H9 (cell line): ENCODE measurements around the gene LNX2. TPM values are rescaled to one million over a fixed set of nuclear protein-coding genes. Genes with fewer than 3 reads are reported as not detected.

Experiments used
- DNase-seq: peaks from one replicate; pipeline ENCODE4 v3.0.0-alpha.2; 2017
- H2AFZ ChIP-seq: one replicate; pipeline ENCODE4 v1.6.1; 2013; ENCODE audit warnings: mild to moderate bottlenecking, low read length, control low read depth, moderate library complexity
- H2AK5ac ChIP-seq: 2 replicates; pipeline ENCODE4 v1.6.1; 2013; ENCODE audit warnings: low read length, control low read depth, mixed read lengths; ENCODE audit not compliant: insufficient read length
- H2BK120ac ChIP-seq: one replicate; pipeline ENCODE4 v1.6.1; 2013; ENCODE audit warnings: low read depth, mild to moderate bottlenecking, low read length, control low read depth, inconsistent platforms; ENCODE audit not compliant: poor library complexity, severe bottlenecking
- H2BK12ac ChIP-seq: 2 replicates; pipeline ENCODE4 v1.6.1; 2013; ENCODE audit warnings: low read length, control low read depth, mixed read lengths, low read depth; ENCODE audit not compliant: insufficient read length
- H2BK15ac ChIP-seq: 2 replicates; pipeline ENCODE4 v1.6.1; 2013; ENCODE audit warnings: low read depth, low read length, control low read depth
- H2BK20ac ChIP-seq: one replicate; pipeline ENCODE4 v1.6.1; 2013; ENCODE audit warnings: low read depth, mild to moderate bottlenecking, low read length, control low read depth, inconsistent platforms; ENCODE audit not compliant: poor library complexity, severe bottlenecking
- H2BK5ac ChIP-seq: 2 replicates; pipeline ENCODE4 v1.6.1; 2013; ENCODE audit warnings: low read length, control low read depth, mixed read lengths; ENCODE audit not compliant: insufficient read length
- H3K14ac ChIP-seq: 2 replicates; pipeline ENCODE4 v1.6.1; 2013; ENCODE audit warnings: low read length, control low read depth; ENCODE audit not compliant: insufficient read depth
- H3K18ac ChIP-seq: 2 replicates; pipeline ENCODE4 v1.6.1; 2013; ENCODE audit warnings: low read depth, mild to moderate bottlenecking, mixed read lengths, low read length, control low read depth; ENCODE audit not compliant: insufficient read length
- H3K23ac ChIP-seq: 2 replicates; pipeline ENCODE4 v1.6.1; 2013; ENCODE audit warnings: low read length, control low read depth, mixed read lengths, low read depth; ENCODE audit not compliant: insufficient read length
- H3K23me2 ChIP-seq: 2 replicates; pipeline ENCODE4 v1.6.1; 2013; ENCODE audit warnings: low read depth, mild to moderate bottlenecking, mixed read lengths, low read length, control low read depth; ENCODE audit not compliant: insufficient read length, poor library complexity, severe bottlenecking
- H3K27ac ChIP-seq: 2 replicates; pipeline ENCODE4 v1.5.1; 2013; ENCODE audit warnings: low read length, control low read depth, mixed read lengths, low read depth; ENCODE audit not compliant: insufficient read length
- H3K27me3 ChIP-seq: 2 replicates; pipeline ENCODE4 v1.6.1; 2013; ENCODE audit warnings: low read length, control low read depth, inconsistent platforms; ENCODE audit not compliant: insufficient read depth
- H3K4ac ChIP-seq: 2 replicates; pipeline ENCODE4 v1.6.1; 2013; ENCODE audit warnings: low read depth, mild to moderate bottlenecking, control low read depth, inconsistent platforms, low read length, moderate library complexity
- H3K4me1 ChIP-seq: 2 replicates; pipeline ENCODE4 v1.6.1; 2013; ENCODE audit warnings: low read length, control low read depth, inconsistent platforms; ENCODE audit not compliant: insufficient read depth
- H3K4me2 ChIP-seq: 2 replicates; pipeline ENCODE4 v1.6.1; 2013; ENCODE audit warnings: low read length, control low read depth, mixed read lengths; ENCODE audit not compliant: insufficient read length, insufficient read depth
- H3K56ac ChIP-seq: 2 replicates; pipeline ENCODE4 v1.6.1; 2013; ENCODE audit warnings: low read depth, mild to moderate bottlenecking, mixed read lengths, low read length, control low read depth; ENCODE audit not compliant: insufficient read length
- H3K79me1 ChIP-seq: 2 replicates; pipeline ENCODE4 v1.6.1; 2013; ENCODE audit warnings: low read depth, mild to moderate bottlenecking, moderate library complexity, low read length, control low read depth, inconsistent platforms; ENCODE audit not compliant: insufficient read depth, poor library complexity, severe bottlenecking
- H3K79me2 ChIP-seq: 2 replicates; pipeline ENCODE4 v1.6.1; 2013; ENCODE audit warnings: low read length, control low read depth, inconsistent platforms; ENCODE audit not compliant: insufficient read depth
- H3K9ac ChIP-seq: 2 replicates; pipeline ENCODE4 v1.6.1; 2013; ENCODE audit warnings: low read length, control low read depth, mixed read lengths; ENCODE audit not compliant: insufficient read length; ENCODE audit errors: extremely low read depth
- H3K9me3 ChIP-seq: one replicate; pipeline ENCODE4 v1.6.1; 2013; ENCODE audit warnings: low read depth, low read length, inconsistent platforms; ENCODE audit not compliant: control insufficient read depth
- H3T11ph ChIP-seq: one replicate; pipeline ENCODE4 v1.6.1; 2013; ENCODE audit warnings: mild to moderate bottlenecking, low read length, control low read depth, inconsistent platforms
- H4K20me1 ChIP-seq: one replicate; pipeline ENCODE4 v1.6.1; 2013; ENCODE audit not compliant: control insufficient read depth, insufficient read length, insufficient read depth
- H4K5ac ChIP-seq: 2 replicates; pipeline ENCODE4 v1.6.1; 2013; ENCODE audit warnings: low read depth, mild to moderate bottlenecking, mixed read lengths, low read length, control low read depth; ENCODE audit not compliant: insufficient read length
- H4K8ac ChIP-seq: replicated peaks from 2 replicates; pipeline ENCODE4 v1.6.1; 2013; ENCODE audit warnings: low read length, control low read depth, mixed read lengths, low read depth; ENCODE audit not compliant: insufficient read length
- H4K91ac ChIP-seq: 2 replicates; pipeline ENCODE4 v1.6.1; 2013; ENCODE audit warnings: low read depth, mild to moderate bottlenecking, moderate library complexity, mixed read lengths, low read length, control low read depth; ENCODE audit not compliant: insufficient read length
- H3K27ac Mint-ChIP-seq, 3 experiments: 2 replicates in 2 of 3; 3 replicates in 1 of 3; pipeline ENCODE4 v1.8.0; 2020 to 2021; ENCODE audit warnings: mixed read lengths in 3 of 3, mild to moderate bottlenecking in 1 of 3, moderate library complexity in 1 of 3
- H3K27me3 Mint-ChIP-seq: 2 replicates; pipeline ENCODE4 v1.8.0; 2021; ENCODE audit warnings: low read depth, mild to moderate bottlenecking, moderate library complexity, mixed read lengths
- H3K36me3 Mint-ChIP-seq, 3 experiments: 2 replicates in 2 of 3; 3 replicates in 1 of 3; pipeline ENCODE4 v1.8.0; 2020 to 2021; ENCODE audit warnings: low read depth in 3 of 3, mixed read lengths in 3 of 3; ENCODE audit not compliant: insufficient read depth in 1 of 3
- H3K4me1 Mint-ChIP-seq, 2 experiments: 2 replicates each; pipeline ENCODE4 v1.8.0; 2020; ENCODE audit warnings: mixed read lengths in 2 of 2
- H3K4me3 Mint-ChIP-seq, 2 experiments: 2 replicates in 1 of 2; 3 replicates in 1 of 2; pipeline ENCODE4 v1.8.0; 2020 to 2021; ENCODE audit warnings: mild to moderate bottlenecking in 2 of 2, mixed read lengths in 2 of 2, moderate library complexity in 1 of 2
- H3K9me3 Mint-ChIP-seq, 2 experiments: 2 replicates in 1 of 2; 3 replicates in 1 of 2; pipeline ENCODE4 v1.8.0; 2020; ENCODE audit warnings: mild to moderate bottlenecking in 2 of 2, mixed read lengths in 2 of 2, moderate library complexity in 1 of 2
- WGBS: extraction: QIAGEN DNeasy Blood & Tissue Kit; methylation state at CpG from one replicate; pipeline ENCODE4 v1.1.7; 2013; ENCODE audit warnings: missing lambda C conversion rate, low lambda C conversion rate, mixed read lengths; ENCODE audit not compliant: insufficient read length; ENCODE audit errors: extremely low coverage; 5-methylcytosine and 5-hydroxymethylcytosine counted together
- total RNA-seq: library from RNA; stranded (reverse); gene quantifications from 2 replicates; pipeline ENCODE4 v1.2.1, GENCODE V29; 2021
- TF ChIP-seq, protein P1 (sequence below): fragments of 200-600 bp; sonication (generic); conservative IDR thresholded peaks from 3 replicates; pipeline ENCODE4 v1.8.0; 2021; ENCODE audit warnings: antibody characterized with exemption, mild to moderate bottlenecking

LNX2 gene
- total RNA-seq, 1 experiment from 2014 or later: 12.4 TPM

DNA sequence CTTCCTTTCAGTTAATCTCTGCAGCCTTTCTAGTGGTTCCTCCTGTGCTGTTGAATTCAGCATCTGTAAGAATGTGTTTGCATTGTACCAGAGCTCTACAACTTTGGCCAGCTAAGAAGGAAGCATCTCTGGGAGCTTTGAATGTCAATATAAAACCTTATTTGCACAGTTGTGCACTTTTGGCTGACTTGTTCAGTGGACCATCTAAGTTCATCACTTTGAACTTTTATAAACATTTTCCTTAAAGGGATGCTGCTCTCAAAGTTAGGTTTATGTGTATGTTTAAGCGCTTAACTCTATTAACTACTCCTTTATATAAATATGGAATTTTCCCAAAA, 16.9 kb upstream of the LNX2 start:
- Histone ChIP-seq H2BK12ac (no peak overlapping the region), H3K27me3 (no peaks in the 10 kb centered on the region), H3K9ac (no peak overlapping the region), H2AFZ (no peak overlapping the region), H3K23me2 (no peaks in the 10 kb centered on the region), H4K5ac (no peak overlapping the region), H3K18ac (no peak overlapping the region), H3K27ac (no peak overlapping the region), H3K23ac (no peak overlapping the region), H2BK5ac (no peak overlapping the region), H2BK15ac (no peak overlapping the region), H2BK20ac (no peak overlapping the region), H3K4me2 (no peak overlapping the region), H4K20me1 (no peaks in the 10 kb centered on the region), H3K79me1 (no peaks in the 10 kb centered on the region), H3K56ac (no peak overlapping the region), H3K4ac (no peak overlapping the region), H3K14ac (no peak overlapping the region), H3T11ph (no peak overlapping the region), H2BK120ac (no peak overlapping the region), H3K4me1 (no peaks in the 10 kb centered on the region), H4K91ac (no peak overlapping the region), H2AK5ac (no peak overlapping the region), H3K9me3 (no peaks in the 10 kb centered on the region), H3K79me2 (no peaks in the 10 kb centered on the region), H4K8ac (no peak overlapping the region)
- peaks cover 11 to 12% of the 10 kb centered on the region in 2 experiments for H3K4me1 Mint-ChIP-seq
- H3K4me3 Mint-ChIP-seq: no peak overlapping the region
- TF ChIP-seq, protein P1, sequence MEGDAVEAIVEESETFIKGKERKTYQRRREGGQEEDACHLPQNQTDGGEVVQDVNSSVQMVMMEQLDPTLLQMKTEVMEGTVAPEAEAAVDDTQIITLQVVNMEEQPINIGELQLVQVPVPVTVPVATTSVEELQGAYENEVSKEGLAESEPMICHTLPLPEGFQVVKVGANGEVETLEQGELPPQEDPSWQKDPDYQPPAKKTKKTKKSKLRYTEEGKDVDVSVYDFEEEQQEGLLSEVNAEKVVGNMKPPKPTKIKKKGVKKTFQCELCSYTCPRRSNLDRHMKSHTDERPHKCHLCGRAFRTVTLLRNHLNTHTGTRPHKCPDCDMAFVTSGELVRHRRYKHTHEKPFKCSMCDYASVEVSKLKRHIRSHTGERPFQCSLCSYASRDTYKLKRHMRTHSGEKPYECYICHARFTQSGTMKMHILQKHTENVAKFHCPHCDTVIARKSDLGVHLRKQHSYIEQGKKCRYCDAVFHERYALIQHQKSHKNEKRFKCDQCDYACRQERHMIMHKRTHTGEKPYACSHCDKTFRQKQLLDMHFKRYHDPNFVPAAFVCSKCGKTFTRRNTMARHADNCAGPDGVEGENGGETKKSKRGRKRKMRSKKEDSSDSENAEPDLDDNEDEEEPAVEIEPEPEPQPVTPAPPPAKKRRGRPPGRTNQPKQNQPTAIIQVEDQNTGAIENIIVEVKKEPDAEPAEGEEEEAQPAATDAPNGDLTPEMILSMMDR: no peak
- H3K27me3 Mint-ChIP-seq: no peaks in the 10 kb centered on the region
- H3K9me3 Mint-ChIP-seq: no peaks in the 10 kb centered on the region
- peaks cover 0 to 11% (median 1%) of the 10 kb centered on the region in 3 experiments; a peak in 3 of 7 replicates for H3K36me3 Mint-ChIP-seq
- DNase-seq: no peak
- WGBS: no CpG with 5 or more reads among the region's 1 CpG
- H3K27ac Mint-ChIP-seq: no peak overlapping the region
